Pancreas (tissue), 10 donors: ENCODE results near the gene UBE3C. TPM values are rescaled to one million over a fixed set of nuclear protein-coding genes. Genes with fewer than 3 reads are reported as not detected.
"Not testable (repeated sequence)": the region's sequence is repeated elsewhere in the genome, so short reads cannot be mapped to it uniquely, and the experiment has no call there.

Experiments
- ATAC-seq, 4 donors: fragments of 200-7000 bp; cut with Tn5 transposase; one replicate each; pipeline versions ENCODE4 v1.8.0 to v1.9.1; 2020; ENCODE audit warnings: mild to moderate bottlenecking in 4 of 4, moderate library complexity in 4 of 4
- DNase-seq, 6 donors: peaks; one replicate each; pipeline ENCODE4 v3.0.0-alpha.2; 2020
- FAIRE-seq: peaks from 2 replicates; lab custom pipeline; 2012; peaks lifted over from hg19 to GRCh38; lab: Jason Lieb, UNC
- H3K27ac ChIP-seq, 4 donors: fragments of 200-600 bp; sonication (generic); 1 replicate in 3 of 4; 2 replicates in 1 of 4; pipeline versions ENCODE4 v1.5.0 to v1.8.0; 2020
- H3K27me3 ChIP-seq, 4 donors: fragments of 200-600 bp; one replicate each; pipeline ENCODE4 v1.8.0; 2021
- H3K36me3 ChIP-seq, 3 donors: fragments of 200-600 bp; sonication (generic) in 1 of 3; one replicate each; pipeline versions ENCODE4 v1.5.0 to v1.8.0; 2020 to 2021
- H3K4me1 ChIP-seq, 3 donors: fragments of 200-600 bp; one replicate each; pipeline ENCODE4 v1.8.0; 2021
- H3K4me3 ChIP-seq, 4 donors: fragments of 200-600 bp; sonication (generic) in 2 of 4; one replicate each; pipeline versions ENCODE4 v1.5.0 to v1.8.0; 2020 to 2021
- H3K9me3 ChIP-seq, 4 donors: fragments of 200-600 bp; one replicate each; pipeline ENCODE4 v1.8.0; 2021
- WGBS, 2 donors: extraction: QIAGEN DNeasy Blood & Tissue Kit; methylation state at CpG; one replicate each; pipeline ENCODE4 v1.1.7; 2013; 5-methylcytosine and 5-hydroxymethylcytosine counted together
- intact Hi-C, 3 donors: fragments of 100-400 bp; cut with DNase I; formaldehyde crosslinking; loops; one replicate each; pipeline versions ENCODE4 v1.11.1 to v1.14.2; 2022
- polyA plus RNA-seq, 2 donors: library from polyadenylated mRNA; stranded (reverse); fragments of 200-250 nt; gene quantifications; one replicate each; pipeline ENCODE4 v1.2.3, GENCODE V29; 2013
- total RNA-seq, 6 donors: library from RNA; stranded (reverse); fragmentation: NEBNext Ultra II Directional in 4 of 6; extraction: Animal tissue kit (Norgen Biotek cat#: 25700) in 4 of 6; gene quantifications; one replicate each; pipeline versions ENCODE4 v1.2.1 to v1.2.4, GENCODE V29; 2021 to 2023
- TF ChIP-seq, protein P1 (sequence below), 4 donors: fragments of 200-600 bp; sonication (generic) in 3 of 4; IDR thresholded peaks; one replicate each; pipeline versions ENCODE4 v1.5.0 to v1.8.0; 2021; ENCODE audit warnings: antibody characterized with exemption in 4 of 4
- donor health status: healthy with polysubstance abuse.
- donor health status: DM: no; HTN: no; CAD: no; lungs with moderate emphysema.
- donor health status: DM: no; HTN: no; CAD: no.
- donor health status: control.
- donor health status: control.
- donor health status: Bipolar disorder and iron deficiency.
- donor health status: DM: yes; HTN: yes; CAD: no.
- donor health status: DM: no; HTN: no; CAD: no.
- donor health status: DM: no; HTN: no; CAD: no.
- donor health status: DM: yes; HTN: yes; CAD: no.

The UBE3C gene
- total and polyA plus RNA-seq, 8 donors = 12.1 to 36.1 (median 23.1) TPM

DNA sequence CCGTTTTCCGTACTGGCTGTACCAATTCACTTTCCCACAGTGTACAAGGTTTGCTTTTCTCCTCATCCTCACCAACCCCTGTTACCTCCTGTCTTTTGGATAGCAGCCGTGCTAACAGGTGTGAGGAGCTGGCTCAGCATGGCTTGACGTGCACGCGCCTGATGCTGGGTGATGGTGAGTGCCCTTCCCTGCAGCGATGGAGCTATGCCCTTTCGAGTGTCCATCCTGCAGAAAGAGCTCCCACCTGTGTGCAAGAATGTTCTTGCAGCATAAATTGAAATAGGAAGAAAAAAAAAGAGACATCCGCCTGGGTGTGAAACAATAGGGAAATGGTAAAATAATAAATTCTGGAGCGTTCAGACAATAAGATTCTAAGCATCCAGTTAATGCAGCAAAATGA is 9.5 kb upstream of the UBE3C start:
- TF ChIP-seq, protein P1, sequence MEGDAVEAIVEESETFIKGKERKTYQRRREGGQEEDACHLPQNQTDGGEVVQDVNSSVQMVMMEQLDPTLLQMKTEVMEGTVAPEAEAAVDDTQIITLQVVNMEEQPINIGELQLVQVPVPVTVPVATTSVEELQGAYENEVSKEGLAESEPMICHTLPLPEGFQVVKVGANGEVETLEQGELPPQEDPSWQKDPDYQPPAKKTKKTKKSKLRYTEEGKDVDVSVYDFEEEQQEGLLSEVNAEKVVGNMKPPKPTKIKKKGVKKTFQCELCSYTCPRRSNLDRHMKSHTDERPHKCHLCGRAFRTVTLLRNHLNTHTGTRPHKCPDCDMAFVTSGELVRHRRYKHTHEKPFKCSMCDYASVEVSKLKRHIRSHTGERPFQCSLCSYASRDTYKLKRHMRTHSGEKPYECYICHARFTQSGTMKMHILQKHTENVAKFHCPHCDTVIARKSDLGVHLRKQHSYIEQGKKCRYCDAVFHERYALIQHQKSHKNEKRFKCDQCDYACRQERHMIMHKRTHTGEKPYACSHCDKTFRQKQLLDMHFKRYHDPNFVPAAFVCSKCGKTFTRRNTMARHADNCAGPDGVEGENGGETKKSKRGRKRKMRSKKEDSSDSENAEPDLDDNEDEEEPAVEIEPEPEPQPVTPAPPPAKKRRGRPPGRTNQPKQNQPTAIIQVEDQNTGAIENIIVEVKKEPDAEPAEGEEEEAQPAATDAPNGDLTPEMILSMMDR (IDR thresholded peaks at IDR 0.05) = no peak
- intact Hi-C loops = loop anchor here in 1 of 3 donors (10.0 kb wide), 1 partner anchor 64 kb away; no protein-coding TSS in a partner anchor
- no peak overlapping the region for H3K27ac ChIP-seq
- no peaks in the 10 kb centered on the region for H3K27me3 ChIP-seq
- no peak overlapping the region for H3K4me3 ChIP-seq
- H3K4me1 ChIP-seq = no peaks in the 10 kb centered on the region
- 40 to 53% methylated on average over 10 of the region's 10 CpGs for WGBS, 2 donors
- ATAC-seq (peak; percentile 43 to 82 (median 68)), FAIRE-seq (no peak), DNase-seq (peak in 2 of 6 donors; percentile 29 to 46)
- no peaks in the 10 kb centered on the region for H3K36me3 ChIP-seq
- no peaks in the 10 kb centered on the region for H3K9me3 ChIP-seq

DNA sequence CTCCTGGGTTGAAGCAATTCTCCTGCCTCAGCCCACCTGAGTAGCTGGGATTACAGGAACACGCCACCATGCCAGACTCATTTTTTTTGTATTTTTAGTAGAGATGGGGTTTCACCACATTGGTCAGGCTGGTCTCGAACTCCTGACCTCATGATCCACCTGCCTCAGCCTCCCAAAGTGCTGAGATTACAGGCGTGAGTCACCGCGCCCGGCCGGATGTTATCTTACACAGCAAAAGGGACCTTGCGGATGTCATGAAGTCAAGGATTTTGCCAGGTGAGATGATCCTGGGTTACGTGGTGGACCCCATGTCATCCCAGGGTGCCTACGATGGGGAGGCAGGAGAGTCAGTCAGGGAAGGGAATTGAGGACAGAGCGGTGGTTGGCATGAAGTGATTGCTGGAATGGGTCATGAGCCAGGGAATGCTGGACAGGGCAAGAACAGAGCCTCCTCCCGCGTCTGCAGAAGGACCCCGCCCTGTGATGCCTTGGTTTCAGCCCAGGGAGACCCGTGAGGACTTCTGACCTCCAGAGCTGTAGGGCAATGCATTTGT is 8.7 kb upstream of the UBE3C start:
- Histone ChIP-seq H3K27me3 (no peaks in the 10 kb centered on the region), H3K4me1 (no peaks in the 10 kb centered on the region), H3K9me3 (no peaks in the 10 kb centered on the region), H3K36me3 (no peaks in the 10 kb centered on the region), H3K27ac (no peak overlapping the region), H3K4me3 (no peak overlapping the region)
- TF ChIP-seq, protein P1 (IDR thresholded peaks at IDR 0.05) = no peak
- ATAC-seq (no peak), FAIRE-seq (no peak), DNase-seq (no peak)
- intact Hi-C loops = loop anchor here (10.0 kb wide), 3 partner anchors 65 to 125 kb away; partner anchors contain the start of gene MNX1 (in 1 of the 3)
- 57 to 66% methylated on average over 15 of the region's 15 CpGs for WGBS, 2 donors

DNA sequence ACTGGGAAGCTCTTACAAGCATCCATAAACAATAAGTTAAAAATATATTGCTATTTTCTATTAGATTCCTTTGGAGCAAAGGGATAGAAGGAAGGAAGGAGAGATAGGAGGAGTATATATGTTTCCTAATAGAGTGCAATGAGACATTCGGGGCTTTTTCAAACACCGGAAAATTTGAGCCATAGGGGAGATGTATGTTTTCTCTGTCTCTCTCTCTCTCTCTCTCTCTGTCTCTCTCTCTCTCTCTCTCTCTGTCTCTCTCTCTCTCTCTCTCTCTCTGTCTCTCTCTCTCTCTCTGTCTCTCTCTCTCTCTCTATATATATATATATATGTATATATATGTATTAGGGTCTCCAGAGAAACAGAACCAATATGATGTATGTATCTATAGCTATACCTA is 7.9 kb upstream of the UBE3C start:
- not testable (repeated sequence) for FAIRE-seq, ATAC-seq, H3K27me3 ChIP-seq, DNase-seq, H3K27ac ChIP-seq, H3K9me3 ChIP-seq, H3K4me3 ChIP-seq, H3K36me3 ChIP-seq, H3K4me1 ChIP-seq
- WGBS, 2 donors = 77 to 79% methylated on average over 2 of the region's 2 CpGs
- intact Hi-C loops = loop anchor here in 2 of 3 donors (10.0 kb wide), 2 partner anchors 116 to 126 kb away; partner anchors contain the start of gene MNX1 (in 1 of the 2)

- intact Hi-C loops = loop anchor here in 2 of 3 donors (10.0 kb wide), 2 partner anchors 118 to 128 kb away; partner anchors contain the start of gene MNX1 (in 1 of the 2)
- Histone ChIP-seq H3K27ac (no peak overlapping the region), H3K4me1 (peaks cover 0 to 4% (median 0%) of the 10 kb centered on the region in 3 donors), H3K9me3 (no peaks in the 10 kb centered on the region), H3K27me3 (no peaks in the 10 kb centered on the region), H3K36me3 (no peaks in the 10 kb centered on the region), H3K4me3 (no peak overlapping the region)
- ATAC-seq (no peak), DNase-seq (no peak), FAIRE-seq (no peak)
- 66 to 80% methylated on average over 5 of the region's 5 CpGs for WGBS, 2 donors
- TF ChIP-seq, protein P1 (IDR thresholded peaks at IDR 0.05) = no peak
Observed at GRCh38 chr7:157132796-157133195, 5.9 kb upstream of the UBE3C start.

DNA sequence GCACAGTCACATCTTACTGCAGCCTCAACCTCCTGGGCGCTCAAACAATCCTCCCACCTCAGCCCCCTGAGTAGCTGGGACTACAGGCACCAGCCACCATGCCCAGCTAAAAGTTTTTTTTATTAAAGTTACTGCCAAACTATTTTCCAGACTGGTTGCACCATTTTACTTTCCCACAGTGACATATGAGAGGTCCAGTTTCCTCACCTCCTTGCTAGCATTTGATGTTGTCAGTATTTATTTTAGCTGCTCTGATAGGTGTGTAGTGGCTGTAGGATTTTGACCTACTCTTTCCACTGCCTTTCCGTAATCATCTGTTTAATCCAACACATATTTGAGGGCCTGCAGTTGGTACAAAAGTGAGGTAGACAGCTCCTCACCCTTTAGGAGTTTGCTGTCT is 5.4 kb upstream of the UBE3C start:
- no peak overlapping the region for H3K27ac ChIP-seq
- no peak for DNase-seq
- TF ChIP-seq, protein P1 (IDR thresholded peaks at IDR 0.05) = no peak
- no peak for ATAC-seq
- H3K4me3 ChIP-seq = no peak overlapping the region
- no peaks in the 10 kb centered on the region for H3K9me3 ChIP-seq
- intact Hi-C loops = loop anchor here in 2 of 3 donors (10.0 kb wide), 2 partner anchors 119 to 129 kb away; partner anchors contain the start of gene MNX1 (in 1 of the 2)
- no peaks in the 10 kb centered on the region for H3K36me3 ChIP-seq
- peaks cover 0 to 9% (median 0%) of the 10 kb centered on the region in 3 donors for H3K4me1 ChIP-seq
- WGBS, 2 donors = 86 to 93% methylated on average over 2 of the region's 2 CpGs
- H3K27me3 ChIP-seq = no peaks in the 10 kb centered on the region
- no peak for FAIRE-seq
